Duodenal mucosa (tissue), 2 donors: ENCODE results near the gene SLC12A8.

Experiments
- H3K27ac ChIP-seq: one replicate; pipeline ENCODE4 v1.7.0; 2013; ENCODE audit warnings: low read depth, low read length
- H3K27me3 ChIP-seq, 2 donors: one replicate each; pipeline ENCODE4 v1.7.0; 2013; ENCODE audit warnings: low read length in 2 of 2, control low read depth in 1 of 2; ENCODE audit not compliant: insufficient read depth in 2 of 2, control insufficient read depth in 1 of 2
- H3K36me3 ChIP-seq, 2 donors: one replicate each; pipeline ENCODE4 v1.7.0; 2013; ENCODE audit warnings: low read length in 2 of 2, control low read depth in 1 of 2; ENCODE audit not compliant: insufficient read depth in 2 of 2, control insufficient read depth in 1 of 2
- H3K4me1 ChIP-seq, 2 donors: one replicate each; pipeline ENCODE4 v1.7.0; 2013; ENCODE audit warnings: low read length in 2 of 2, control low read depth in 1 of 2; ENCODE audit not compliant: insufficient read depth in 2 of 2, control insufficient read depth in 1 of 2
- H3K4me3 ChIP-seq, 2 donors: one replicate each; pipeline ENCODE4 v1.7.0; 2013; ENCODE audit warnings: low read length in 2 of 2, low read depth in 1 of 2
- H3K9ac ChIP-seq, 2 donors: one replicate each; pipeline ENCODE4 v1.7.0; 2013; ENCODE audit warnings: low read length in 2 of 2, low read depth in 1 of 2
- H3K9me3 ChIP-seq, 2 donors: one replicate each; pipeline ENCODE4 v1.7.0; 2013; ENCODE audit warnings: low read length in 2 of 2, control low read depth in 1 of 2; ENCODE audit not compliant: control insufficient read depth in 1 of 2

The SLC12A8 gene

GRCh38 chr3:125220183-125220582 lies 7.6 kb upstream of the SLC12A8 start:
- no peaks in the 10 kb centered on the region for H3K9me3 ChIP-seq
- no peak overlapping the region for H3K4me3 ChIP-seq
- H3K27me3 ChIP-seq, result no peaks in the 10 kb centered on the region
- peaks cover 0 to 3% of the 10 kb centered on the region in 2 donors for H3K36me3 ChIP-seq
- no peak overlapping the region for H3K27ac ChIP-seq
- H3K9ac ChIP-seq, result no peak overlapping the region
- peaks cover 12 to 16% of the 10 kb centered on the region in 2 donors for H3K4me1 ChIP-seq

DNA sequence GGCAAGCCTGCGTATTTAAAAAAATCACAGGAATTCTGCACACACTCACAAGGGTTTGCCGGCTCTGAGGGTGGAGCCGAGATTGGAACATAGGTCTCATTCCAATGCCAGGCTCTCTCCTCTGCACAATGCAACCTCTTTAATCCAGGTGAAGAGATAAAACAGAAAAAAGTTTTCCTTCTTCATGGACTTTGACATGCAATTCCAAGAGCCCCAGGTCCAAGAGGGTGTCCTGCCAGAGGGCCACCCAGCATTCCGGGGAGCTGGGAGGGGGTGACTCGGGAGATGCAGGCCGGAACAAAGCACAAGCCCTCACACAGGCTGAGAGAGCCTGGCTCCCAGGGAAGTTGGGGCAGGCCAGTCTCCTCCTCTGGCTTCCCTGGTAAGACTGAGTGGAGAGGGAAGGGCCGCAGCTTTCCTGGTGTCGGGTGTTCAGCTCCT lies 6.7 kb upstream of the SLC12A8 start:
- H3K36me3 ChIP-seq, result no peaks in the 10 kb centered on the region
- no peak overlapping the region for H3K27ac ChIP-seq
- no peaks in the 10 kb centered on the region for H3K9me3 ChIP-seq
- peaks cover 12 to 16% of the 10 kb centered on the region in 2 donors for H3K4me1 ChIP-seq
- no peak overlapping the region for H3K9ac ChIP-seq
- H3K4me3 ChIP-seq, result peak overlapping the region in 1 of 2 donors; percentile 38
- no peaks in the 10 kb centered on the region for H3K27me3 ChIP-seq

GRCh38 chr3:125214738-125215137 lies 2.2 kb upstream of the SLC12A8 start:
- Histone ChIP-seq H3K4me1 (peaks cover 11 to 23% of the 10 kb centered on the region in 2 donors), H3K27me3 (peaks cover 7 to 11% of the 10 kb centered on the region in 2 donors), H3K9ac (no peak overlapping the region), H3K9me3 (no peaks in the 10 kb centered on the region), H3K27ac (no peak overlapping the region), H3K36me3 (no peaks in the 10 kb centered on the region), H3K4me3 (no peak overlapping the region)

- H3K4me3 ChIP-seq, result no peak overlapping the region
- H3K27ac ChIP-seq, result no peak overlapping the region
- no peaks in the 10 kb centered on the region for H3K9me3 ChIP-seq
- H3K4me1 ChIP-seq, result peaks cover 8 to 19% of the 10 kb centered on the region in 2 donors
- no peaks in the 10 kb centered on the region for H3K36me3 ChIP-seq
- H3K9ac ChIP-seq, result no peak overlapping the region
- H3K27me3 ChIP-seq, result peaks cover 7 to 11% of the 10 kb centered on the region in 2 donors
Observed at GRCh38 chr3:125213946-125214542, 1.5 kb upstream of the SLC12A8 start.

GRCh38 chr3:125213364-125213755 lies 812 bp upstream of the SLC12A8 start:
- peak overlapping the region; percentile 57 to 59 for H3K9ac ChIP-seq

DNA sequence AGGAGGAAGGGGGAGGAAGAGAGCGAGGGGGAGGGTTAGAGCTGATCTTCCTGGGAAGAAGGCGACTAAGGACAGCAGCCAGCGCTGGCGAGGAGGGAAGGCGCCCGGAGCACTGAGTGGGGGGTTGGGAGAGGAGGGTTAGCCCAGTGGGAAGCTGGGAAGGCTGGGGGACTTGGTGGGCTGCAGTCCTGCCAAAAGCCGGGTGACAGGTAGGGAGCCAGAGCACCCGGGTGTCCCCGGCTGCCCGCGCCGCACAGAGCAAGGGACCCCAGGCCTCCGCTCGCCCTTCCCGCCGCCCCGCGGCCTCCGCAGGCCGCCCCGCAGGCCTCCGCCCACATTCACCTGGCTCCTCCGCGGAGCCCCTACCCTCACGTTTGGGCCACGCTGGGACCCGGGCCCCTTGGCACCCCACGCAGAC lies 448 bp downstream of the SLC12A8 start:
- no peaks in the 10 kb centered on the region for H3K36me3 ChIP-seq
- H3K4me3 ChIP-seq, result peak overlapping the region; percentile 70 to 78
- no peaks in the 10 kb centered on the region for H3K9me3 ChIP-seq
- H3K27ac ChIP-seq, result no peak overlapping the region
- H3K27me3 ChIP-seq, result peaks cover 7 to 11% of the 10 kb centered on the region in 2 donors
- peak overlapping the region; percentile 59 to 63 for H3K9ac ChIP-seq
- H3K4me1 ChIP-seq, result peaks cover 13 to 22% of the 10 kb centered on the region in 2 donors

More at GRCh38 chr3:125213364-125213755, 812 bp upstream of the SLC12A8 start:
- Histone ChIP-seq H3K36me3 (no peaks in the 10 kb centered on the region), H3K4me1 (peaks cover 6 to 20% of the 10 kb centered on the region in 2 donors), H3K27ac (no peak overlapping the region), H3K9me3 (no peaks in the 10 kb centered on the region), H3K27me3 (peaks cover 7 to 11% of the 10 kb centered on the region in 2 donors), H3K4me3 (peak overlapping the region; percentile 70 to 78)

- H3K27ac ChIP-seq, result no peak overlapping the region
- H3K4me1 ChIP-seq, result peaks cover 13 to 22% of the 10 kb centered on the region in 2 donors
- H3K9ac ChIP-seq, result peak overlapping the region; percentile 59 to 63
- peak overlapping the region; percentile 70 to 78 for H3K4me3 ChIP-seq
- H3K9me3 ChIP-seq, result no peaks in the 10 kb centered on the region
- H3K36me3 ChIP-seq, result no peaks in the 10 kb centered on the region
- peaks cover 7 to 11% of the 10 kb centered on the region in 2 donors for H3K27me3 ChIP-seq
Observed at GRCh38 chr3:125211523-125212090, 941 bp downstream of the SLC12A8 start.

DNA sequence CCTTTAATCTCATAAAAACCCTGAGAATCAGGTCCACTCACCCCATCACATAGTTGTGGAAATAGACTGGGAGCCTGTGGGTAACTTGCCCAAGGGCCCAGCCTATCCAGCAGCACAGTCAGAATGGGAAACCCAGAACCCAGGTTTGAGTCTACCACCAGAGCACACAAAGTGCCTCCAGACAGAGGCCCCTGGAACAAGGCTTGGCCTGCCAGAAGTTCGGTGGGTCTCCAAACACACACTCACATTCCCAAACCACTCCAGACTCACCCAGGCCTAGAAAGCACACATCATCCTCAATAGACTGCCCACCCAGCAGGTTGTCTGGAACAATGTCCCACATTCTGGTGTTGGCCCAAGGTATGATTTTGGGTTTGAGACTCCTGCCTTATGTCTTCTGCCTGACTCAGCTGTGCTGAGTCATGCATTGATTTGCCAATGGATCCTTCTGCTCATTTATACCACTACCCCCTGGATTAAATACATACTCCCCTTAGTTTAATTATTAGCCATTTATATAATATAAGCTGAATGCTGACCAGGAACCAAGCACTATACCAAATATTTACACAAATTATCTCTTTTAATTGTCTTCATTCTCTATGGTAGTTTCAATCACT lies 4.5 kb downstream of the SLC12A8 start:
- Histone ChIP-seq H3K9me3 (no peaks in the 10 kb centered on the region), H3K27me3 (peaks cover 4% of the 10 kb centered on the region in 2 donors), H3K36me3 (no peaks in the 10 kb centered on the region), H3K4me3 (peak overlapping the region in 1 of 2 donors; percentile 19), H3K4me1 (peaks cover 13 to 21% of the 10 kb centered on the region in 2 donors), H3K27ac (peak overlapping the region; percentile 11), H3K9ac (no peak overlapping the region)

DNA sequence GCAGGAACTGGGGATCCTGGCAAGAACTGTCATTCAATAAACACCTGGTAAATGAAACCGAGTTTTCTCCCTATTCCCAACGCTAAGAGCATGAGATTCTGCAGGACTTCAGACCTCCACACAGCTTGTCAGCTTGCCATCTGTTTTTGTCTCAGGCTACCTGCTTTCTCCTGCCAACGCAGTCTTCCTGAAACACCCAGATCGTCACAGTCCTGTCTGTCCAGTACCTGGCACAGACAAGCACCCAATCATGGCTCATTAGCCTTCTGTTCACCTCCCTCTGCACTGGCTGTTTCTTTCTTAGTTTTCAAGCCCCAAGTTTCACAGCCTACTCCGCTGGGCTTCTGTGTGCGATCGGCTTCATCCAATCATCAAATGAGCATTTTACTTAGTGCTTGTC lies 5.0 kb downstream of the SLC12A8 start:
- Histone ChIP-seq H3K9ac (no peak overlapping the region), H3K27me3 (no peaks in the 10 kb centered on the region), H3K4me3 (peak overlapping the region; percentile 19), H3K36me3 (no peaks in the 10 kb centered on the region), H3K27ac (peak overlapping the region; percentile 11), H3K9me3 (no peaks in the 10 kb centered on the region), H3K4me1 (peaks cover 13 to 16% of the 10 kb centered on the region in 2 donors)

DNA sequence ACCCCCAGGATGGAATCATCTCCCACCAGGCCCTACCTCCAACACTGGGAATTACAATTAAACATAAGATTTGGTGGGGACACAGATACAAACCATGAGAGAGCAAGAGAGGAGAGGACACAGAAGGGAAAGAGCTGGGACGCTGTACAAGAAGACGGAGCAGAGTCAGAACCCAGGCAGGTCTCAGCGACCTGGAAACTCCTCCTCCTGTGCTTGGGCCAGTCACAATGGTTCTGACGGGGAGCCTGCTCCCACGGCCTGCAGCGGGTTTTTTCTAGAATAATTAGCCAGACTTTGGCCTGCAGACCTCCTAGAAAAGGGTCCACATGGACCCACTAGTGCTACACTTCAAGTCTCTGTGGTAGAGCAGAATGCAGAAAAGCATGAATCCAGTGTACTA lies 5.6 kb downstream of the SLC12A8 start:
- no peak overlapping the region for H3K4me3 ChIP-seq
- H3K4me1 ChIP-seq, result peaks cover 13 to 16% of the 10 kb centered on the region in 2 donors
- no peak overlapping the region for H3K9ac ChIP-seq
- no peaks in the 10 kb centered on the region for H3K36me3 ChIP-seq
- H3K9me3 ChIP-seq, result no peaks in the 10 kb centered on the region
- H3K27ac ChIP-seq, result no peak overlapping the region
- no peaks in the 10 kb centered on the region for H3K27me3 ChIP-seq
